Mucosa of descending colon (tissue), 3 donors: Measurements from ENCODE around the gene TMEM181. TPM values are rescaled to one million over a fixed set of nuclear protein-coding genes. Genes with fewer than 3 reads are reported as not detected.

Experiments
- ATAC-seq: fragments of 200-7000 bp; cut with Tn5 transposase; one replicate; pipeline ENCODE4 v1.9.1; 2020; ENCODE audit warnings: mild to moderate bottlenecking, moderate library complexity
- DNase-seq, 3 donors: peaks; one replicate each; pipeline ENCODE4 v3.0.0-alpha.2; 2020
- H3K36me3 ChIP-seq: fragments of 200-600 bp; one replicate; pipeline ENCODE4 v1.8.0; 2021; ENCODE audit warnings: low read depth, mild to moderate bottlenecking
- H3K4me1 ChIP-seq: fragments of 200-600 bp; one replicate; pipeline ENCODE4 v1.8.0; 2021; ENCODE audit warnings: low read depth, mild to moderate bottlenecking
- H3K4me3 ChIP-seq: fragments of 200-600 bp; one replicate; pipeline ENCODE4 v1.8.0; 2021; ENCODE audit warnings: mild to moderate bottlenecking
- H3K9me3 ChIP-seq: fragments of 200-600 bp; one replicate; pipeline ENCODE4 v1.8.0; 2021; ENCODE audit warnings: mild to moderate bottlenecking
- intact Hi-C, 2 donors: fragments of 100-400 bp; cut with DNase I in 1 of 2; cut with micrococcal nuclease in 1 of 2; formaldehyde crosslinking; loops; one replicate each; pipeline versions ENCODE4 v1.11.0 to v1.11.1; 2022; cut with DNase I, micrococcal nuclease
- long read RNA-seq, 2 donors: library from polyadenylated mRNA; unstranded; transcript quantifications; one replicate each; pipeline ENCODE4 v2.0.0, GENCODE V29; 2019 to 2021
- total RNA-seq, 3 donors: library from RNA; stranded (reverse); fragmentation: NEBNext Ultra II Directional in 2 of 3; extraction: Animal tissue kit (Norgen Biotek cat#: 25700) in 2 of 3; gene quantifications; one replicate each; pipeline versions ENCODE4 v1.2.1 to v1.2.4, GENCODE V29; 2021 to 2023
- TF ChIP-seq, protein P1 (sequence below): fragments of 200-600 bp; IDR thresholded peaks from one replicate; pipeline ENCODE4 v1.8.0; 2022; ENCODE audit warnings: antibody characterized with exemption, mild to moderate bottlenecking
- donor health status: DM: no; HTN: no; CAD: no; lungs with moderate emphysema.
- donor health status: DM: no; HTN: no; CAD: no.
- donor health status: DM: no; HTN: yes; CAD: no.

TMEM181 gene, protein sequence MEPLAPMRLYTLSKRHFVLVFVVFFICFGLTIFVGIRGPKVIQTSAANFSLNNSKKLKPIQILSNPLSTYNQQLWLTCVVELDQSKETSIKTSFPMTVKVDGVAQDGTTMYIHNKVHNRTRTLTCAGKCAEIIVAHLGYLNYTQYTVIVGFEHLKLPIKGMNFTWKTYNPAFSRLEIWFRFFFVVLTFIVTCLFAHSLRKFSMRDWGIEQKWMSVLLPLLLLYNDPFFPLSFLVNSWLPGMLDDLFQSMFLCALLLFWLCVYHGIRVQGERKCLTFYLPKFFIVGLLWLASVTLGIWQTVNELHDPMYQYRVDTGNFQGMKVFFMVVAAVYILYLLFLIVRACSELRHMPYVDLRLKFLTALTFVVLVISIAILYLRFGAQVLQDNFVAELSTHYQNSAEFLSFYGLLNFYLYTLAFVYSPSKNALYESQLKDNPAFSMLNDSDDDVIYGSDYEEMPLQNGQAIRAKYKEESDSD
- total RNA-seq, result 10 to 100 TPM; 35.7 to 47.8 (median 39.4) TPM
- long read RNA-seq, donor 1, partial matches to known transcripts, result 12 of 36 reads
- long read RNA-seq, donor 1, other reads (novel, unspliced or antisense), result 24 of 36 reads
- long read RNA-seq, donor 2, partial matches to known transcripts, result 1 of 6 reads
- long read RNA-seq, donor 2, other reads (novel, unspliced or antisense), result 5 of 6 reads

DNA sequence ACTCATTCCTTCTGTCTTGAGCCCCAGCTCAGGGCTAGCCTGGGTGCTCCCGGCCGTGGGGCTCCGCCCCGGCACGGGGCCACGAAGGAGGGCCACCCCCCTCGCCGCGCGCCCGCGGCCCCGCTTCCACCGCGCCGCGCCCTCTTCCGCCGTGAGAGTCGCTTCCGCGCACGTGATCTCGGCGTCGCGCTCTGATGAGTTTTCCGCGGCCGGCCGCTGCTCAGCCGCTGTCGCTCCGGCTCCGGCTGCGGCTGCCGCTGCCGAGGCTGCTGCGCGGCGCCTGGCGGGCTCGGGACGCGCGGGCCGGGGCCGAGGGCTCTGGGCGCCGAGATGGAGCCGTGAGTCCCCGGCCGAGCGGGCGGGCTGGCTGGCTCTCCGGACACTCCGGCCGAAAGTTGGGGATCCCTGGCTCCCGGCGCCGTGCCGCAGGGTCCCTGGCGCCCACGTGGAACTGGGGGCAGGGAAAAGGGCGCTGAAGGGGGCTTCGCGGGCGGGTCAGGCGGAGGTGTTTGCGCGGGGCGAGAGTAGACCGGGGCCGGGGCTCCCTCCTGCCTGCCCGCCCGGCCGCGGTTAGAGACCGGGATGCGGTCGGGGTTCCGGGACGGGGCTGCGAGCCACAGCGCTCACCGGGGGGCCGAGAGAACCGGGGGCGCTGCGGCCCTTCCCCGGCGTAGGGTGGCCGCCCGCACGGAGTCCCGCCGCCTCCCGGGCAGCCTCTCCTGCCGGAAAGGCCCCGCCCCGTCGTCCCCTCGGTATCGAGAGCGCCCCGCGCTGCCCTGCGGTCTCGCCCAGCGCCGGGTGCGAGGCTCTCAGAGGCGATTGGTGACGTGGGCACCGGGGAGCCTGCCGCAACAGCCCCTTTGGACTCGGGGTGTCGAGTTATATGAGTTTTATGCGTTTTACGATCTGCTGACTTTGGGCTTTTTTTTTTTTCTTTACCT is at the start of gene TMEM181:
TSS of gene TMEM181 (plus strand) at position 197 of the 941 bp plus-strand sequence. CDS start at position 331, 134 bp downstream.
- H3K4me3 ChIP-seq, result peak within 1 kb of the TSS; percentile 84
- ATAC-seq (peak; percentile 95), DNase-seq (peak; percentile 91 to 92 (median 92))
- H3K4me1 ChIP-seq, result peaks cover 13% of the 10 kb centered on the region
- TF ChIP-seq, protein P1, sequence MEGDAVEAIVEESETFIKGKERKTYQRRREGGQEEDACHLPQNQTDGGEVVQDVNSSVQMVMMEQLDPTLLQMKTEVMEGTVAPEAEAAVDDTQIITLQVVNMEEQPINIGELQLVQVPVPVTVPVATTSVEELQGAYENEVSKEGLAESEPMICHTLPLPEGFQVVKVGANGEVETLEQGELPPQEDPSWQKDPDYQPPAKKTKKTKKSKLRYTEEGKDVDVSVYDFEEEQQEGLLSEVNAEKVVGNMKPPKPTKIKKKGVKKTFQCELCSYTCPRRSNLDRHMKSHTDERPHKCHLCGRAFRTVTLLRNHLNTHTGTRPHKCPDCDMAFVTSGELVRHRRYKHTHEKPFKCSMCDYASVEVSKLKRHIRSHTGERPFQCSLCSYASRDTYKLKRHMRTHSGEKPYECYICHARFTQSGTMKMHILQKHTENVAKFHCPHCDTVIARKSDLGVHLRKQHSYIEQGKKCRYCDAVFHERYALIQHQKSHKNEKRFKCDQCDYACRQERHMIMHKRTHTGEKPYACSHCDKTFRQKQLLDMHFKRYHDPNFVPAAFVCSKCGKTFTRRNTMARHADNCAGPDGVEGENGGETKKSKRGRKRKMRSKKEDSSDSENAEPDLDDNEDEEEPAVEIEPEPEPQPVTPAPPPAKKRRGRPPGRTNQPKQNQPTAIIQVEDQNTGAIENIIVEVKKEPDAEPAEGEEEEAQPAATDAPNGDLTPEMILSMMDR, result no peak
- H3K9me3 ChIP-seq, result no peaks in the 10 kb centered on the region
- intact Hi-C loops, result no loop called here
- no peaks in the 10 kb centered on the region for H3K36me3 ChIP-seq

DNA sequence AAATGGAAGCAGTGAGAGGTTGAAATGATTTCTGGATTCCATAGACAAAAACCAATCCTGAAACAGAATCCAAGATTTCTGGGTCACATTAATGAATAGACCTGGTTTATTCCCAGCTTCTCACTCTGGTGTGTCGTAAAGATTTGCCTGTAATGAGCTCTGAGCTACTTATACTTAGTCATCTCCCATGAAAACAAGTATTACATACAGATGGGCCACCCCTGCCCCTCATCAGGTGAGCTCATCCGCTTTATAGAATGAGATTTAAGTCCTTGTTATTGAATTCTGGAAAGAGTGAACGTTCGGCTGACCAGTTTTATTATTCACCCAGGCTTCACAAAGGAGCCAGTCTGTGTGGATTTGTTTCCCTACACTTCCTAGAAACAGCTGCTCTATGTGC is 47.1 kb upstream of the TMEM181 start:
- TF ChIP-seq, protein P1, result no peak
- Histone ChIP-seq H3K4me1 (no peaks in the 10 kb centered on the region), H3K9me3 (no peaks in the 10 kb centered on the region), H3K36me3 (no peaks in the 10 kb centered on the region), H3K4me3 (no peak overlapping the region)
- ATAC-seq, result no peak
- intact Hi-C loops, result loop anchor here in 1 of 2 donors (10.0 kb wide), 1 partner anchor 288 kb away; no protein-coding TSS in a partner anchor
- DNase-seq, result no peak

DNA sequence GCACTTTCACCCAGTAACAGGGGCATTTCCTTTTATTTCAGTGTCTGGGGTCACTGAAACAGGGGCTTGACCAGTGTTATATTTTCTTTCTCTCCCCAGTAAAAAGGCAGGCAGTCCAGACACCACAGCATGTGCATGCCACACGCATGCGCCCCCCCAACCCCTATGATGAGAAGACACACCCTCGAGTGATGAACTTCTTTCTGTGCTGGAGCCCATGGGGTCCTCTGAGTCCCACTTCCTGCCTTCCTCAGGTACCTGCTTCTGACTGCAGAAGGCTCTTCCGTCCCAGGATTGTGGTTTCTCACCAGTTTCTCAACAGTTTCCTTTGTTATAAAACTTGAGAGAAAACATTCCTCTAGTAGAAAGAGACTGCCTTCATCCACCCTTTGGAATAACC is 45.7 kb upstream of the TMEM181 start:
- no peak for ATAC-seq
- Histone ChIP-seq H3K4me1 (peaks cover 9% of the 10 kb centered on the region), H3K4me3 (no peak overlapping the region), H3K9me3 (no peaks in the 10 kb centered on the region), H3K36me3 (no peaks in the 10 kb centered on the region)
- intact Hi-C loops, result loop anchor here in 1 of 2 donors (10.0 kb wide), 1 partner anchor 289 kb away; no protein-coding TSS in a partner anchor
- no peak for DNase-seq
- TF ChIP-seq, protein P1, result no peak

DNA sequence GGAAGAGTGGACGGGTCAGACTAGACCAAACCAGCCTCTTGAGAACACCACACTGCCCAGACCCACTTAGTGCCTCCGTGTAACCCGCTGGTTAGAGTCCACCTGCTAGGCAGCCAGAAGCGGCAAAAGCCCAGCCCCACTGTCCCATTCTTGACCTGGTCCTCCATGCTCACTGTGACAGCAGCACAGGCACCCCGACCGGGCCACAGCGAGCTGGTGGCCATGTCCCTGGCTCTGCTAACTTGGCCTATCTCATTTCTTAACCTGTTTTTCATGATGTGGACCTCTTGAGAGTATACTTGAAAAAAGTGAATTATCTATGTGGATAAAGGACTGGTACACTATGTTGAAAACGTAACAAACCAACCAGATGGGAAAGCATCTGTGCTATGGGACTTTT is 44.9 kb upstream of the TMEM181 start:
- intact Hi-C loops, result loop anchor here in 1 of 2 donors (10.0 kb wide), 1 partner anchor 290 kb away; no protein-coding TSS in a partner anchor
- Histone ChIP-seq H3K4me1 (peaks cover 9% of the 10 kb centered on the region), H3K36me3 (no peaks in the 10 kb centered on the region), H3K9me3 (no peaks in the 10 kb centered on the region), H3K4me3 (no peak overlapping the region)
- ATAC-seq (no peak), DNase-seq (no peak)
- TF ChIP-seq, protein P1, result no peak

DNA sequence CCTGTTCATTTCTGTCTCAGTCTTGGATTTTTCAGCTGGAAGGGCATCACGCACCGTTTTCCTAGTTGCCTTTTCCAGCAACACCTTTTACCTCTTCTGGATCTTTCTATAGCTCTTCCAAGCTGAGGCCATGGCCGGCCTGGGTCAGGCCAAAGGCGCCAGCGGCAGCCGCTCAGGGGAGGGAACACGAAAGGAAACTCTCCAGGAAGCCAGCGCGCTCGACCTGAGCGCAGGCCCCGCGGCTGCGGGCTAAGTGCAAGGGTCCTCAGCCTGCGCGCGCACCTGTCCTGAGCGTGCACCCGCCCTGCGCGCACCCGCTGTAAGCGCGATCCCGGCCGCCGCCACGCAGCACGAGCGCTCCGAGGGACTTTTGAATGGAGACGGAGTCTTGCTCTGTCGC is 43.8 kb upstream of the TMEM181 start:
- H3K4me3 ChIP-seq, result no peak overlapping the region
- ATAC-seq, result peak; percentile 41
- no peaks in the 10 kb centered on the region for H3K36me3 ChIP-seq
- no peaks in the 10 kb centered on the region for H3K9me3 ChIP-seq
- peaks cover 9% of the 10 kb centered on the region for H3K4me1 ChIP-seq
- peak in 1 of 3 donors; percentile 44 for DNase-seq
- TF ChIP-seq, protein P1, result no peak
- intact Hi-C loops, result loop anchor here in 1 of 2 donors (10.0 kb wide), 1 partner anchor 291 kb away; no protein-coding TSS in a partner anchor
